Heart right ventricle (tissue), 16 donors: ENCODE measurements around the gene ZNF853. TPM values are rescaled to one million over a fixed set of nuclear protein-coding genes. Genes with fewer than 3 reads are reported as not detected.

Experiments used
- ATAC-seq, 8 donors: fragments of 200-7000 bp; cut with Tn5 transposase; one replicate each; pipeline ENCODE4 v1.9.1; 2020; ENCODE audit warnings: mild to moderate bottlenecking in 8 of 8, moderate library complexity in 8 of 8, moderate number of reproducible peaks in 1 of 8
- DNase-seq, 2 donors: peaks; one replicate each; pipeline ENCODE4 v3.0.0-alpha.2; 2020
- H3K27ac ChIP-seq, 10 donors: fragments of 200-600 bp; sonication (generic) in 2 of 10; one replicate each; pipeline versions ENCODE4 v1.5.0 to v1.8.0; 2020 to 2022; ENCODE audit warnings: mild to moderate bottlenecking in 3 of 10
- H3K27me3 ChIP-seq, 7 donors: fragments of 200-600 bp; one replicate each; pipeline ENCODE4 v1.8.0; 2021 to 2022; ENCODE audit warnings: mild to moderate bottlenecking in 2 of 7
- H3K36me3 ChIP-seq, 9 donors: fragments of 200-600 bp; sonication (generic) in 1 of 9; one replicate each; pipeline versions ENCODE4 v1.5.0 to v1.8.0; 2020 to 2022; ENCODE audit warnings: mild to moderate bottlenecking in 2 of 9
- H3K4me1 ChIP-seq, 9 donors: fragments of 200-600 bp; sonication (generic) in 1 of 9; one replicate each; pipeline versions ENCODE4 v1.5.0 to v1.8.0; 2020 to 2022; ENCODE audit warnings: mild to moderate bottlenecking in 4 of 9
- H3K4me3 ChIP-seq, 10 donors: fragments of 200-600 bp; sonication (generic) in 2 of 10; one replicate each; pipeline versions ENCODE4 v1.5.0 to v1.8.0; 2020 to 2022; ENCODE audit warnings: mild to moderate bottlenecking in 7 of 10, moderate library complexity in 2 of 10
- H3K9me3 ChIP-seq, 11 donors: fragments of 200-600 bp in 10 of 11; sonication (generic) in 2 of 11; one replicate each; pipeline versions ENCODE4 v1.5.0 to v1.8.0; 2013 to 2022; ENCODE audit warnings: mild to moderate bottlenecking in 2 of 11, control low read depth in 1 of 11, moderate library complexity in 1 of 11
- WGBS, 2 donors: extraction: QIAGEN DNeasy Blood & Tissue Kit; methylation state at CpG; one replicate each; pipeline ENCODE4 v1.1.7; 2013; ENCODE audit warnings: inconsistent platforms in 1 of 2; 5-methylcytosine and 5-hydroxymethylcytosine counted together
- intact Hi-C, 10 donors: fragments of 100-400 bp; cut with DNase I; formaldehyde crosslinking; loops; one replicate each; pipeline versions ENCODE4 v1.11.1 to v1.14.2; 2022
- polyA plus RNA-seq, 2 donors: library from polyadenylated mRNA; stranded (reverse); fragments of 200-250 nt; gene quantifications; one replicate each; pipeline ENCODE4 v1.2.3, GENCODE V29; 2013
- total RNA-seq, 10 donors: library from RNA; stranded (reverse); fragmentation: NEBNext Ultra II Directional in 3 of 10; extraction: Animal tissue kit (Norgen Biotek cat#: 25700) in 3 of 10; gene quantifications; one replicate each; pipeline versions ENCODE4 v1.2.1 to v1.2.4, GENCODE V29; 2021 to 2023
- TF ChIP-seq, protein P1 (sequence below), 9 donors: fragments of 200-600 bp; sonication (generic) in 2 of 9; IDR thresholded peaks; one replicate each; pipeline versions ENCODE4 v1.5.0 to v1.8.0; 2021 to 2022; ENCODE audit warnings: antibody characterized with exemption in 9 of 9, mild to moderate bottlenecking in 5 of 9, moderate library complexity in 1 of 9
- donor health status: Arrhythmogenic right ventricular cardiomyopathy.
- donor health status: ischemic (EF 13 %, LVEDD 7.1; RV severe dilation, severe dysfunction).
- donor health status: healthy with polysubstance abuse.
- donor health status: DM: no; HTN: yes; CAD: no.
- donor health status: DM: no; HTN: no; CAD: no.
- donor health status: ischemic (EF 25% LVEDD 6.9; RV normal size, moderate dysfunction).
- donor health status: ischemic (EF 25% LVEDD 5.7; RV mildly dilated, moderate dysfunction).
- donor health status: healthy.
- donor health status: DM: yes; HTN: yes; CAD: no.
- donor health status: Ischemic cardiomyopathy.
- donor health status: ischemic (EF 35%, LVEDD 5.7; RV mildly dilated, moderate dysfunction).
- donor health status: nonischemic (EF 11% LVEDD 7.7; RV severe dilation, severe dysfunction).
- donor health status: DM: yes; HTN: yes; CAD: no.
- donor health status: PGD.
- donor health status: ischemic (EF 29% LVEDD 5.4; RV normal size, mild dysfunction).
- donor health status: nonischemic (EF 23%, LVEDD 6.1; RV moderate dilation, normal function).

ZNF853 gene
- total and polyA plus RNA-seq, 12 donors: 1.2 to 16.3 (median 13.2) TPM

DNA sequence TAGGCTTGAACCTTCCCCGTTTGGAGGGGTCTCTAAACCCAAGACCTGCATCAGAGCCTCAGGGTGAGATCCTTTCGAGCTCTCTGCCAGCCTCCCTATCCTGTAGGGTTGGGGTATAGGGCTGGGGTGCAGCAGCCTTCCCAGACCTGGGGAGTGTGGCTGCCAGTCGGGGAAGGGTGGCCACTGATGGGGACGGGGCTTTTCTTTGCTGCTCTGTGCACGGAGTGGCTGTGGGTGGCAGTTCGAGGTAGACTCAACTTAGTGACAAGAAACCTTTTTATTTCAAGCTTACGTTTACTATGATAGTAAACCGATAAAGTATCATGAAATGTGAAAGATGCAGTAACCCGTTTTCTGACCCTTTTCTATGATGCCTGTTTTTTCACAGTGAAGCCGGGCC, 34.7 kb downstream of the ZNF853 start:
- Histone ChIP-seq H3K4me3 (no peak overlapping the region), H3K27ac (no peak overlapping the region), H3K9me3 (peaks cover 0 to 20% (median 0%) of the 10 kb centered on the region in 11 donors), H3K4me1 (peaks cover 0 to 4% (median 0%) of the 10 kb centered on the region in 9 donors), H3K36me3 (peaks cover 6 to 94% (median 20%) of the 10 kb centered on the region in 9 donors), H3K27me3 (no peaks in the 10 kb centered on the region)
- ATAC-seq (no peak), DNase-seq (no peak)
- intact Hi-C loops: no loop called here
- TF ChIP-seq, protein P1, sequence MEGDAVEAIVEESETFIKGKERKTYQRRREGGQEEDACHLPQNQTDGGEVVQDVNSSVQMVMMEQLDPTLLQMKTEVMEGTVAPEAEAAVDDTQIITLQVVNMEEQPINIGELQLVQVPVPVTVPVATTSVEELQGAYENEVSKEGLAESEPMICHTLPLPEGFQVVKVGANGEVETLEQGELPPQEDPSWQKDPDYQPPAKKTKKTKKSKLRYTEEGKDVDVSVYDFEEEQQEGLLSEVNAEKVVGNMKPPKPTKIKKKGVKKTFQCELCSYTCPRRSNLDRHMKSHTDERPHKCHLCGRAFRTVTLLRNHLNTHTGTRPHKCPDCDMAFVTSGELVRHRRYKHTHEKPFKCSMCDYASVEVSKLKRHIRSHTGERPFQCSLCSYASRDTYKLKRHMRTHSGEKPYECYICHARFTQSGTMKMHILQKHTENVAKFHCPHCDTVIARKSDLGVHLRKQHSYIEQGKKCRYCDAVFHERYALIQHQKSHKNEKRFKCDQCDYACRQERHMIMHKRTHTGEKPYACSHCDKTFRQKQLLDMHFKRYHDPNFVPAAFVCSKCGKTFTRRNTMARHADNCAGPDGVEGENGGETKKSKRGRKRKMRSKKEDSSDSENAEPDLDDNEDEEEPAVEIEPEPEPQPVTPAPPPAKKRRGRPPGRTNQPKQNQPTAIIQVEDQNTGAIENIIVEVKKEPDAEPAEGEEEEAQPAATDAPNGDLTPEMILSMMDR (IDR thresholded peaks at IDR 0.05): no peak
- WGBS, 2 donors: 94 to 97% methylated on average over 10 of the region's 10 CpGs

DNA sequence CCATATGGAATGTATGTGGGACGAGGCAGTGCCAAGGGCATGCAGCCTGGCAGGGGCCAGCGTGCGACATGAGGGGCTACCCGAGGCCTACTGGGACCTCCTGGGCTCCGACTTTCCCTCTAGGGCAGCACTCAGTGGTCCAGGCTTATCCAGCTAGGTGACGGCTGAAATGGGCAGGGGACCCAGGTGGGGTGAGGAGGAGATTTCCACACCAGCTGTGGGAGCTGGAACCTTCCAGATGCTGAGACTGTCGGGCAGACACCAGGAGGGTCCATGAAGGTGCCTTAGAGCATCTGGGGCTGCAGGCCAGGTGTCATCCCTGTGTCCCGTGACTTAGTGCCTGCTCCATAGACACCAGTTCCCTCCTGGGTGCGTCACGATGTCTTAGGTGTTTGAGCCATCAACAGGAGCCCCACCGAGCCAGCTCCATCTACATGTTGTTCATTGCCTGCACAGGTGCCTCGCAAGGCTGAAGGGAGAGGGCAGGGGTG, 35.2 kb downstream of the ZNF853 start:
- Histone ChIP-seq H3K36me3 (peaks cover 6 to 94% (median 20%) of the 10 kb centered on the region in 9 donors), H3K27ac (no peak overlapping the region), H3K27me3 (no peaks in the 10 kb centered on the region), H3K9me3 (peaks cover 0 to 20% (median 0%) of the 10 kb centered on the region in 11 donors), H3K4me3 (no peak overlapping the region), H3K4me1 (peaks cover 0 to 4% (median 0%) of the 10 kb centered on the region in 9 donors)
- intact Hi-C loops: no loop called here
- TF ChIP-seq, protein P1 (IDR thresholded peaks at IDR 0.05): no peak
- 96 to 98% methylated on average over 12 of the region's 12 CpGs for WGBS, 2 donors
- DNase-seq: no peak
- no peak for ATAC-seq

DNA sequence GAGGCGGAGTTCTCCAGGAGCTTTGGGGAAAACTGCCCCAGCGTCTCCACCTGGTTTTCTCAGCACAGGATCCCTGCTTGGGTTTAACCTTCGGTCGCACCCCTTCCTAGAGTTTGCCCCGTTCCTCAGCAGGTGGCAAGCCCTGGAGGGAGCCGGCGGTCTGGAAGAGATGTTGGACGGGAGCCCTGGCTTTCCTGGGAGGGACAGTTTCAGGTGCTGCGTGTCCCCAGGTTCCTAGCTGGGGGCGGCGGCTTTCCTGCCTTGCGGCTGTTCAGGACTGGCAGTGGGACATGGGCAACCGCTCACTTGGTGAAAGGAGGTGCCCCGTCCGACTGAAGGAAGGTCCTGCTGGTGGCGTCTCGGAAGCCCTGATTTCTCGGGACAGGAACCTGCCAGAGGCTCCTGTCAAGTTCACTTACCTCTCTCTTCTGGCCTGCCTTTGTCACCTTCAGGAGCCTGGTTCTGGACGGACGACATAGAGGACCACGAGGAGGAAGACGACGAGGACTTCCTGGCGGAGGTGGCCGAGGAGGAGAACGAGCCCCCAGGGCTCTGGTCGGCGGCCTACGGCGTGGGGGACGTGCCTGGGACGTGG, 36.5 kb downstream of the ZNF853 start:
- TF ChIP-seq, protein P1 (IDR thresholded peaks at IDR 0.05): no peak
- peaks cover 0 to 20% (median 0%) of the 10 kb centered on the region in 11 donors for H3K9me3 ChIP-seq
- H3K36me3 ChIP-seq: peaks cover 6 to 82% (median 20%) of the 10 kb centered on the region in 9 donors
- 97 to 98% methylated on average over 32 of the region's 32 CpGs for WGBS, 2 donors
- no peak overlapping the region for H3K27ac ChIP-seq
- intact Hi-C loops: no loop called here
- no peak for DNase-seq
- no peak for ATAC-seq
- no peak overlapping the region for H3K4me3 ChIP-seq
- H3K27me3 ChIP-seq: no peaks in the 10 kb centered on the region
- peaks cover 0 to 4% (median 0%) of the 10 kb centered on the region in 9 donors for H3K4me1 ChIP-seq

DNA sequence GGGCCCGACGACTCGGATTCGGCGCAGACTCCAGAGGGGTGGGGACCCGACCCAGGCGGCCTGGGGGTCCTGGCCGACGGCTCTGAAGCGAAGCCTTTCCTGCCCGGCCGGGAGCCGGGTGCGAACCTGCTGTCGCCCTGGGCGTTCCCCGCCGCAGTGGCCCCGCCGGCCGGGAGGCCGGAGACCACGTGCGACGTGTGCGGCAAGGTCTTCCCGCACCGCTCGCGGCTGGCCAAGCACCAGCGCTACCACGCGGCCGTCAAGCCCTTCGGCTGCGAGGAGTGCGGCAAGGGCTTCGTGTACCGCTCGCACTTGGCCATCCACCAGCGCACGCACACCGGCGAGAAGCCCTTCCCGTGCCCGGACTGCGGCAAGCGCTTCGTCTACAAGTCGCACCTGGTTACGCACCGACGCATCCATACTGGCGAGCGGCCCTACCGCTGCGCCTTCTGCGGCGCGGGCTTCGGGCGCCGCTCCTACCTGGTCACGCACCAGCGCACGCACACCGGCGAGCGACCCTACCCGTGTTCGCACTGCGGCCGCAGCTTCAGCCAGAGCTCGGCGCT, 37.1 kb downstream of the ZNF853 start:
- intact Hi-C loops: no loop called here
- DNase-seq (no peak), ATAC-seq (no peak)
- Histone ChIP-seq H3K4me3 (no peak overlapping the region), H3K4me1 (peaks cover 0 to under 1% (median 0%) of the 10 kb centered on the region in 9 donors), H3K27me3 (no peaks in the 10 kb centered on the region), H3K27ac (no peak overlapping the region), H3K36me3 (peaks cover 6 to 76% (median 20%) of the 10 kb centered on the region in 9 donors), H3K9me3 (peaks cover 0 to 20% (median 0%) of the 10 kb centered on the region in 11 donors)
- TF ChIP-seq, protein P1 (IDR thresholded peaks at IDR 0.05): no peak
- 96% methylated on average over 68 to 75 of the region's 75 CpGs for WGBS, 2 donors
